Mucosa of rectum (tissue), 2 donors: Measurements from ENCODE around the gene CARD8.
A peak's percentile ranks its signal among the peaks of the same experiment; 100 is the strongest.
"Not testable (repeated sequence)": the region's sequence is repeated elsewhere in the genome, so short reads cannot be mapped to it uniquely, and the experiment has no call there.

Experiments used
- H3K27ac ChIP-seq, 2 donors: one replicate each; pipeline ENCODE4 v1.7.0; 2013; ENCODE audit warnings: inconsistent platforms in 2 of 2, low read depth in 2 of 2, low read length in 2 of 2
- H3K27me3 ChIP-seq, 2 donors: one replicate each; pipeline ENCODE4 v1.7.0; 2013; ENCODE audit warnings: low read length in 2 of 2; ENCODE audit not compliant: control insufficient read depth in 2 of 2, insufficient read depth in 2 of 2
- H3K36me3 ChIP-seq, 2 donors: one replicate each; pipeline ENCODE4 v1.7.0; 2013; ENCODE audit warnings: low read length in 2 of 2; ENCODE audit not compliant: control insufficient read depth in 2 of 2, insufficient read depth in 2 of 2
- H3K4me1 ChIP-seq, 2 donors: one replicate each; pipeline ENCODE4 v1.7.0; 2013; ENCODE audit warnings: low read length in 2 of 2, mild to moderate bottlenecking in 1 of 2; ENCODE audit not compliant: control insufficient read depth in 2 of 2, insufficient read depth in 2 of 2
- H3K4me3 ChIP-seq, 2 donors: one replicate each; pipeline ENCODE4 v1.7.0; 2013; ENCODE audit warnings: low read length in 2 of 2
- H3K9ac ChIP-seq, 2 donors: one replicate each; pipeline ENCODE4 v1.7.0; 2013; ENCODE audit warnings: low read length in 2 of 2, low read depth in 1 of 2, mild to moderate bottlenecking in 1 of 2
- H3K9me3 ChIP-seq, 2 donors: one replicate each; pipeline ENCODE4 v1.7.0; 2013; ENCODE audit warnings: low read length in 2 of 2; ENCODE audit not compliant: control insufficient read depth in 2 of 2
- donor health status: healthy.
- donor health status: Normal muscosa, but diverticular disease.

Gene CARD8

DNA sequence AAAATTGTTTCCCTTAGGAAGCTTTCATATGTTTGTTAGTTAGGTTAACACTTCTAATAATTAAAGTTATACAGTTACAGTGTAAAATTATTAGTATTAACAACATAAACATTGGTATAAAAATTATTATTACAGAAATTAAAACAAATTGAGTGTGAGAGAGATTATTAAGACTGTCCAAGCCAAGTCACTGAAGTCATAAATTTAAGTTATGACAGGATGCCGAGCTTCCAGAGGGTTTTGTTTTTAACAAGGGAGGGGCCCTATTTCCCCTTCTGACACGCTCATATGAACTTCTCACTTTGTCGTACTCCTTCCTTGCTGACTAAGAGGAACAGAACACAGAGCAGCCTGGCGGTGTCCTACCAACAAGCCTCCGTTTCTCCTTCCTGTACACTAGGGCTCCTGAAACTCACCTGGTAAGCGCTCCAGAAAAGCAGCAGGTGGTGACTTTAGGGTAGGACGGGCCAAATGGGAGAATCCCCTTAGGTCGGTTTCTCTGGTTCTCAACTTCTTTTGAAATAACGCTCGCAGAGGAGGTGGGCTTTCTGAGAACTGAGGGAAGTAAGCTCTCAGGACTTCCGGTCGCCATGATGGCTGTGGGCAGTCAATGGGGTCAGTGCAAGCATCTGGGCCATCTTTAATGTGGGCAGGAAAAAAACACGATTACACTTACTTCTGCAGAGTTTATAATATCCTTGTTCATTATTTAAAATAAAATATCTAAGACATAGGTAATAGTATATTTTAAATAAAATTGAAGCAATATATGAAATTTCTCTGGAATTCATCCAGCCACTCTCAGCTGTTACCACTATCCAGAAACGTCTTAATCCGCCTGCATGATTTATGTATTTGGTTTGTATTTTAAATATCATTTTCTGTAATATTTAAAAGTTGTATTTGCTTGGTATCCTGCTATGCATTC, at the start of gene CARD8:
TSS of gene CARD8 (minus strand) at position 537 of the 928 bp plus-strand sequence. CDS start 14,892 bp downstream, outside the sequence.
- H3K27me3 ChIP-seq, result no peaks in the 10 kb centered on the region
- H3K4me1 ChIP-seq, result peaks cover 3% of the 10 kb centered on the region in 2 donors
- H3K4me3 ChIP-seq, result peak within 1 kb of the TSS; percentile 98
- H3K27ac ChIP-seq, result peak within 1 kb of the TSS; percentile 95 to 97
- H3K9ac ChIP-seq, result peak within 1 kb of the TSS; percentile 91 to 96
- no peaks in the 10 kb centered on the region for H3K36me3 ChIP-seq
- H3K9me3 ChIP-seq, result no peaks in the 10 kb centered on the region

GRCh38 chr19:48303866-48304265, 48.2 kb upstream of the CARD8 start:
- Histone ChIP-seq H3K36me3 (no peaks in the 10 kb centered on the region), H3K4me3 (no peak overlapping the region), H3K9me3 (no peaks in the 10 kb centered on the region), H3K9ac (no peak overlapping the region), H3K27ac (no peak overlapping the region), H3K4me1 (no peaks in the 10 kb centered on the region), H3K27me3 (no peaks in the 10 kb centered on the region)

GRCh38 chr19:48303367-48303766, 47.7 kb upstream of the CARD8 start:
- no peaks in the 10 kb centered on the region for H3K36me3 ChIP-seq
- H3K9ac ChIP-seq, result no peak overlapping the region
- H3K9me3 ChIP-seq, result no peaks in the 10 kb centered on the region
- H3K27ac ChIP-seq, result no peak overlapping the region
- no peaks in the 10 kb centered on the region for H3K27me3 ChIP-seq
- no peaks in the 10 kb centered on the region for H3K4me1 ChIP-seq
- H3K4me3 ChIP-seq, result no peak overlapping the region

- Histone ChIP-seq H3K36me3 (no peaks in the 10 kb centered on the region), H3K27me3 (no peaks in the 10 kb centered on the region), H3K27ac (no peak overlapping the region), H3K4me3 (no peak overlapping the region), H3K9me3 (no peaks in the 10 kb centered on the region), H3K9ac (no peak overlapping the region), H3K4me1 (no peaks in the 10 kb centered on the region)
These were observed 46.9 kb upstream of the CARD8 start for GRCh38 chr19:48302600-48302959.

DNA sequence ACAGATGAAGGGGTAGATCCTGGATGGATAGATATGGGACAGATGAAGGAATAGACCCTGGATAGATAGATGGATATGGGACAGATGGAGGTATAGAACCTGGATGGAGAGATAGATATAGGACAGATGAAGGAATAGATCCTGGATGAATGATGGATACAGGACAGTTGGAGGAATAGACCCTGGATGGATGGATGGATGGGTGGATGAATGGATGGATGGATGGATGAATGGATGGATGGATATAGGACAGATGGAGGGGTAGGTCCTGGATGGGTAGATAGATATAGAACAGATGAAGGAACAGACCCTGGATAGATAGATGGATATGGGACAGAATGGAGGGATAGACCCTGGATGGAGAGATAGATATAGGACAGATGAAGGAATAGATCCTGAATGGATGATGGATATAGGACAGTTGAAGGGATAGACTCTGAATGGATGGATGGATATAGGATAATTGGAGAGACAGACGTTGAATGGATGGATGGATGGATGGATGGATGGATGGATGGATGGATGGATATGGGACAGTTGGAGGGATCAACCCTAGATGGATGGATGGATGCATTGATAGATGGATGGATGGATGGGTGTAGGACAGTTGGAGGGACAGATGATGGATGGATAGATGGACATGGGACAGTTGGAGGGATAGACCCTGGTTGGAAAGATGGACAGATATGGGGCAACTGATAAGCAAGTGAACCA, 46.3 kb upstream of the CARD8 start:
- no peaks in the 10 kb centered on the region for H3K9me3 ChIP-seq
- no peaks in the 10 kb centered on the region for H3K36me3 ChIP-seq
- no peak overlapping the region for H3K9ac ChIP-seq
- H3K27ac ChIP-seq, result no peak overlapping the region
- H3K27me3 ChIP-seq, result no peaks in the 10 kb centered on the region
- H3K4me3 ChIP-seq, result no peak overlapping the region
- no peaks in the 10 kb centered on the region for H3K4me1 ChIP-seq

DNA sequence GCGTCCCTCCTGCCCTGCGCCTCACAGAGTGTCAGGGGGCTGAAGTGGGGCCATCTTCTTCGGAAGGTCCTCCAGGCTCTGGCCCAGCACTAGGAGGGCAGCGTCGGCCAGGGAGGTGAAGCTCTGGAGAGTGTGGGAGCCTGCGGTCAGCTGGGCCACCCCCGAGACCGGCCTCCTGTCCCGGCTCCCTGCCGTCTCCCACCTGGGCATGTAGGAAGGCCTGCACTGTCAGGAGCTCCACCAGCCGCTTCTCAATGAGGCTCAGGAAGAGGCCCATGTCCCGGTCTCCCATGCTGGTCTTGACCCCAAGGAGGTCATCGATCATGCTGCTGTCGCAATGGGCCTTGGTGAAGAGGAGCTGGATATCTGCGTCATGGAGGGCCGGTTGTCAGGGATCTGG, 42.3 kb upstream of the CARD8 start:
- Histone ChIP-seq H3K27ac (no peak overlapping the region), H3K4me3 (no peak overlapping the region), H3K27me3 (no peaks in the 10 kb centered on the region), H3K4me1 (no peaks in the 10 kb centered on the region), H3K36me3 (no peaks in the 10 kb centered on the region), H3K9me3 (no peaks in the 10 kb centered on the region), H3K9ac (no peak overlapping the region)

DNA sequence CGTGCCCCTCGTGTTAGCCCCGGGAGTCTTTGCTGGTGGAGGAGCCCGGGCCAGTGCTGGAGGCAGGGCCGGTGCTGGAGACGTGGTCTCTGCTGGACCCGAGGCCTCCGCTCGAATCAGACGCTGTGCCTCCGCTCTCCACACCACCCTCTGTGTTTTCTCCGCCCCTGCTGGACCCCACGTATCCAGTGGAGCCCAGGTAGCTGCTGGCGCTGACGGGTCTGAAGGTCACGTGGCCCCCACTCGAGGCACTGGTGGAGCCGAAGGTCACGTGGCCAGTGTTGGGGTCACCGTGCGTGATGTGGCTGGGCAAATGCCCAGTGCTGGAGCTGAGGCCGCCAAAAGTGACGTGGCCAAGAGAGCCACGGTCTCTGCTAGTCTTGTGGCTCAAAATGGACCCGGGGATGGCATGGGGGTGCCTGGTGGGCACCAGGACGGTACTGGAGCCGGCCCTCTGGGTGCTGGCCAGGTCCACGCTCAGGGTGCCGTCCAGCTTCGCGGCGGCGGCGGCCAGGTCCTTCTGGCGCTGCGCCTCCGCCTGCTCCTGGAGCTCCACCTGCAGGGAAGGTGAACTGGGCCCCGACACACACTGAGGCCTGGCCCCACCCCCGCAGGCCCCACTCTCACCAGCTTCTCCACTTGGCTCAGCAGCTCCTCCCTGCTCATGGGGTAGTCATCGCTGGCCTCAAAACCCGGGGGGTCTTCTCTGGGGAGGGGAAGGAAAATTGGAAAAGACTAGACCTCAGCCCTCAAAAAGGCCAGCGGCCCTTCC, 41.4 kb upstream of the CARD8 start:
- Histone ChIP-seq H3K4me1 (no peaks in the 10 kb centered on the region), H3K9me3 (no peaks in the 10 kb centered on the region), H3K4me3 (no peak overlapping the region), H3K36me3 (no peaks in the 10 kb centered on the region), H3K27me3 (no peaks in the 10 kb centered on the region), H3K9ac (no peak overlapping the region), H3K27ac (no peak overlapping the region)

- Histone ChIP-seq H3K27me3 (peaks cover 0 to 5% of the 10 kb centered on the region in 2 donors), H3K4me3 (no peak overlapping the region), H3K4me1 (peaks cover 5% of the 10 kb centered on the region in 2 donors), H3K9me3 (no peaks in the 10 kb centered on the region), H3K9ac (no peak overlapping the region), H3K27ac (no peak overlapping the region), H3K36me3 (no peaks in the 10 kb centered on the region)
These were observed 39.7 kb upstream of the CARD8 start for GRCh38 chr19:48295458-48295857.

GRCh38 chr19:48292798-48293197, 37.1 kb upstream of the CARD8 start:
- Histone ChIP-seq H3K9ac (no peak overlapping the region), H3K27ac (no peak overlapping the region), H3K36me3 (no peaks in the 10 kb centered on the region), H3K4me1 (peaks cover 5% of the 10 kb centered on the region in 2 donors), H3K4me3 (no peak overlapping the region), H3K27me3 (peaks cover 0 to 5% of the 10 kb centered on the region in 2 donors), H3K9me3 (no peaks in the 10 kb centered on the region)

GRCh38 chr19:48291489-48291815, 35.7 kb upstream of the CARD8 start:
- not testable (repeated sequence) for H3K27ac ChIP-seq, H3K9ac ChIP-seq, H3K9me3 ChIP-seq, H3K4me1 ChIP-seq, H3K27me3 ChIP-seq, H3K36me3 ChIP-seq
- H3K4me3 ChIP-seq, result peak overlapping the region in 1 of 2 donors; percentile 72
